ENCODE results near the gene MAGEA2. TPM values are rescaled to one million over a fixed set of nuclear protein-coding genes. Genes with fewer than 3 reads are reported as not detected.
"Not testable (repeated sequence)": the region's sequence is repeated elsewhere in the genome, so short reads cannot be mapped to it uniquely, and the experiment has no call there.

MAGEA2 gene, protein sequence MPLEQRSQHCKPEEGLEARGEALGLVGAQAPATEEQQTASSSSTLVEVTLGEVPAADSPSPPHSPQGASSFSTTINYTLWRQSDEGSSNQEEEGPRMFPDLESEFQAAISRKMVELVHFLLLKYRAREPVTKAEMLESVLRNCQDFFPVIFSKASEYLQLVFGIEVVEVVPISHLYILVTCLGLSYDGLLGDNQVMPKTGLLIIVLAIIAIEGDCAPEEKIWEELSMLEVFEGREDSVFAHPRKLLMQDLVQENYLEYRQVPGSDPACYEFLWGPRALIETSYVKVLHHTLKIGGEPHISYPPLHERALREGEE
- not detected for total RNA-seq

DNA sequence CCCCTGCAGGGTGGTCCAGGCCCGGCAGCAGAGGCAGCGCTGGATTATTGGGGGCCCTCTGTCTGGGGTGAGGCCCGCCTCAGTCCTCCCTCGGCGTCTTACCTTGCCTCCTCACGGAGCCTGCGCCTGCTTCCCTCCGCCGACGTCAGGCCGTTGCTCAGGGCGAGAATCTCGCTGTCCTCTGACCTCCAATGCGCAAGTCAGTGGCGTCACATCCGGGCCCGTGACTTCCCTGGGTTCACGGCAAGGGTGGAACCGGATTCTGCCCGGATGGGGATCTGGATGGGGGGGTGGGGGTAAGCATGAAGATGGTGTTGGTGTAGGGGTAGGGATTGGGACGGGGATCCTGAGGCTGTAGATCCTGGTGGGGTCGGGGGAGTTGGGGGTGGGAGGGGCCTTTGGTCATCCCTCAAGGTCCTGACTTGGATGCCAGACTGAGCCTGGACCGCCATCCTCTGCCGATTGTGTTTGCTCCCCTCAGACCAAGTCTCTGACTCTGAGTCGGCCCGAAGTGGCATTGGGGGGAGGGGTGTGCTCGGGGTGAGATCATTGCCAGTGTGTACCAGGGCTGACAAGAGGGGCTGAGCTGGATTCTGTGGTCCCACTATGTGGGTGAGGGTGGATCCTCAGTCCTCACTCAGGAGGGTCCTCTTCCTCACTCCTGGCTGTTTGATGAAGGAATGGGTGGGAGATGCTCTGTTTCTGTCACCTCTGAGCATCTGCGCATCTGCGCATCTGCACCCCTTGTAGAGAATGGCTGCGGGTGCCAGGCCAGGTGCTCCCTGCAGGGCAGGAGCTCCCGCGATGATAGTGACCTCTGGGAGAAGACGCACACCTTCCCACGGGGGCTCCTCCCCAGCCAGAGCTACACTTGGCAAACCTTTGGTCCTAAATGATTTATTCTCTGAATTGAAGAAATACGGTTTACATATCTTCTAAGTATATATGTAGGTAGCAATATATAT lies at the start of gene MAGEA2:
Gene MAGEA2, minus strand, starts transcription at position 157 of the 965 bp plus-strand sequence. CDS start 2,479 bp downstream, outside the sequence.
- H3K36me3 Mint-ChIP-seq (ENCODE audit: low read depth); ATAC-seq; POLR2A ChIA-PET; H3K9me3 Mint-ChIP-seq (ENCODE audit: insufficient read depth); H3K4me3 Mint-ChIP-seq; DNase-seq; H3K4me1 Mint-ChIP-seq (ENCODE audit: low read depth); H3K27ac Mint-ChIP-seq; H3K27me3 Mint-ChIP-seq (ENCODE audit: low read depth); CTCF ChIA-PET: not testable (repeated sequence)

DNA sequence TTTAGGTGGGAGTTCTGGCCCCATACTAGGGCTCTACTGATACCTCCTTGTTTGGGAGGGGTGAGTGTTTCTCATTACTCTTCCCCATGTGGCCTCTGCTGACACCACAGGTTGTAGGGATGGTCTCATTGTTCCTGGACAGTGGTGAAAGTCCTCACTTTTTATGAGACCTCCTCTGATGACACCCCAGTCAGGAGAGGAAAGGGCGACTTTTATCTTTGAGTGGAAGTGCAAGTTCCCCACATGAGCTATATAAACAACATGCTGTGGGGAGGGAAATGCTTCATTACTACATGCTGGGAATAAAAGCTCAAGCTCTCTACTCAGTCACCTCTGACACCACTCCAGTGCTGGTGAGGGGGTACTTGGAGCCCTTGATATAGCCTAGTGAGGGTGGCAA lies 45.3 kb upstream of the MAGEA2 start:
- H3K4me1 Mint-ChIP-seq (ENCODE audit: low read depth), result no peaks in the 10 kb centered on the region
- H3K4me3 Mint-ChIP-seq, result no peak overlapping the region
- H3K27me3 Mint-ChIP-seq (ENCODE audit: low read depth), result peaks cover 14% of the 10 kb centered on the region
- ChIA-PET CTCF (no interaction called here), POLR2A (interaction anchor here (0.6 kb wide), 1 partner anchor 13 kb away, joined by 3 read pairs; no protein-coding TSS in a partner anchor)
- ATAC-seq (no peak), DNase-seq (no peak)
- no peak overlapping the region for H3K27ac Mint-ChIP-seq
- no peaks in the 10 kb centered on the region for H3K9me3 Mint-ChIP-seq (ENCODE audit: insufficient read depth)
- no peaks in the 10 kb centered on the region for H3K36me3 Mint-ChIP-seq (ENCODE audit: low read depth)

- H3K27ac Mint-ChIP-seq; CTCF ChIA-PET; H3K4me1 Mint-ChIP-seq (ENCODE audit: low read depth); DNase-seq; H3K27me3 Mint-ChIP-seq (ENCODE audit: low read depth); H3K36me3 Mint-ChIP-seq (ENCODE audit: low read depth); H3K9me3 Mint-ChIP-seq (ENCODE audit: insufficient read depth); ATAC-seq; H3K4me3 Mint-ChIP-seq; POLR2A ChIA-PET: not testable (repeated sequence)
These were observed 33.4 kb upstream of the MAGEA2 start for GRCh38 chrX:152787062-152787461.

DNA sequence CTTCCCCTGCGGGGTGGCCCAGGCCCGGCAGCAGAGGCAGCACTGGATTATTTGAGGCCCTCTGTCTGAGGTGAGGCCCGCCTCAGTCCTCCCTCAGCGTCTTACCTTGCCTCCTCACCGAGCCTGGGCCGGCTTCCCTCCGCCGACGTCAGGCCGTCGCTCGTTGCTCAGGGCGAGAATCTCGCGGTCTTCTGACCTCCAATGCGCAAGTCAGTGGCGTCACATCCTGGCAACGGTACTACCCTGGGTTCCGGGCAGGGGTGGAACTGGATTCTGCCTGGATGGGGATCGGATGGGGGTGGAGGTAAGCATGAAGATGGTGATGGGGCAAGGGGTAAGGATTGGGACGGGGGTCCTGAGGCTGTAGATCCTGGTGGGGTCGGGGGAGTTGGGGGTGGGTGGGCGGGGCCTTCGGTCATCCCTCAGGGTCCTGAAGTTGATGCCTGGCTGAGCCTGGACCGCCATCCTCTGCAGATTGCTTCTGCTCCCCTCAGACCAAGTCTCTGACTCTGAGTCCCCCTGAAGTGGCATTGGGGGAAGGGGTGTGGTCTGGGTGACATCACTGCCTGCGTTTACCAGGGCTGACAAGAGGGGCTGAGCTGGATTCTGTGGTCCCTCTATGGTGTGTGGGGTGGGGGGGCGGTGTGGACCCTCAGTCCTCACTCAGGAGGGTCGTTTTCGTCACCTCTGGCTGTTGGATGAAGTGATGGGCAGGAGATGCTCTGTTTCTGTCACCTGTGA lies 16.1 kb upstream of the MAGEA2 start, which contains the start of gene MAGEA6:
Gene MAGEA6, minus strand, starts transcription at position 141 of the 741 bp plus-strand sequence. CDS start 2,039 bp downstream, outside the sequence.
- H3K36me3 Mint-ChIP-seq (ENCODE audit: low read depth); H3K4me3 Mint-ChIP-seq; H3K9me3 Mint-ChIP-seq (ENCODE audit: insufficient read depth); CTCF ChIA-PET; ATAC-seq; H3K27ac Mint-ChIP-seq; H3K4me1 Mint-ChIP-seq (ENCODE audit: low read depth); DNase-seq; POLR2A ChIA-PET; H3K27me3 Mint-ChIP-seq (ENCODE audit: low read depth): not testable (repeated sequence)

DNA sequence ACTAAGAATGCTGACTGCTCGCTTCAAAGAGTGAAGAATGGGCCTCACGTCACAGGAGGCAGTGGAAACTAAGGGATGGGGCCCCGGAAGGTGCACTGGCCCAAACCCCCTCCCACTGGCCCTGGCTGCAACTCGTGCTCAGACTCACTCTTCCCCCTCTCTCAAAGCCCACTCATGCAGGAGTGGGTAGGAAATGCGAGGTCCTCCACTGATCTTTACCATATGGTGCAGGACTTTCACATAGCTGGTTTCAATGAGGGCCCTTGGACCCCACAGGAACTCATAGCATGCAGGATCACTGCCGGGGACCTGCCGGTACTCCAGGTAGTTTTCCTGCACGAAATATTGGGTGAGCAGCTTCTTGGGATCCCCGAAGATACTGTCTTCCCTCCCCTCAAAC lies 12.9 kb upstream of the MAGEA2 start:
- H3K4me3 Mint-ChIP-seq; H3K27ac Mint-ChIP-seq; DNase-seq; H3K27me3 Mint-ChIP-seq (ENCODE audit: low read depth); POLR2A ChIA-PET; H3K4me1 Mint-ChIP-seq (ENCODE audit: low read depth); CTCF ChIA-PET; H3K9me3 Mint-ChIP-seq (ENCODE audit: insufficient read depth); ATAC-seq; H3K36me3 Mint-ChIP-seq (ENCODE audit: low read depth): not testable (repeated sequence)

DNA sequence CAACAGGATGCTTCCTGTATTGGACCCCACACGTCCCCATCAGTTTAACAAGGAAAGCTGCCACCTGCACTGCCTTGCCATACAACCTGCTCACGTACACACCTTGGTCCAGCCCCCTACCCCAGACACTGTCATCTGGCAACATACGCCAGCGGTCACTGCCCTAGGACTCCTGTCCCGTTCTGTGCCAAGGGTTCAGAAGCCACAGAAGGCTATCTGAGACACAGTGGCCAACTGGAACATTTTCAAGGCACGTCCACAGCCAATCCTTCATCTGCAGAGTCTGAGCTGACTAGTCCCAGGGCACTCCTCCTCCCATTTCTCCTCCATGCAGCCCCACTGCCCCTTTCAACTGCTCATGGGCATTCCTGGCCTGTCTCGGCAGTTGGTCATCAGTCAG lies 7.9 kb upstream of the MAGEA2 start:
- ATAC-seq; CTCF ChIA-PET; H3K27me3 Mint-ChIP-seq (ENCODE audit: low read depth); H3K4me1 Mint-ChIP-seq (ENCODE audit: low read depth); H3K4me3 Mint-ChIP-seq; H3K36me3 Mint-ChIP-seq (ENCODE audit: low read depth); H3K9me3 Mint-ChIP-seq (ENCODE audit: insufficient read depth); DNase-seq; POLR2A ChIA-PET; H3K27ac Mint-ChIP-seq: not testable (repeated sequence)

DNA sequence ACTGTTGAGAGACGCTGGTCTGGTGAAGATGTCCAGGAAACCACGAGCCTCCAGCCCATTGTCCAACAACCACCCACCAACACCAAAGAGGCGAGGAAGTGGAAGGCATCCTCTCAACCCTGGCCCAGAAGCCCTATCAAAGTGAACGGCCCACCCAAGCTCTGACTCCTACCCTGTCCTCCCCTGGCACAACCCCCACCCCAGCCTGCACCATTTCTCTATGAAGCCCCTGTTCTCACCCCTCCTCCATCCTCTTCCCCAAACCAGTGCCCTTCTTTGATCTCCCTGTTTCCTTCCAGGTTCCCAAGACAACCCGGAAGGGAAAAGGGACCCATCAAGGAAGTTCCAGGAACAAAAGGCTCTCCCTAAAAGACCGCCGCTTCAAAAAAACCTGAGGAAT lies 5.9 kb upstream of the MAGEA2 start:
- H3K27me3 Mint-ChIP-seq (ENCODE audit: low read depth); H3K27ac Mint-ChIP-seq; H3K4me3 Mint-ChIP-seq; H3K9me3 Mint-ChIP-seq (ENCODE audit: insufficient read depth); POLR2A ChIA-PET; H3K36me3 Mint-ChIP-seq (ENCODE audit: low read depth); DNase-seq; H3K4me1 Mint-ChIP-seq (ENCODE audit: low read depth); ATAC-seq; CTCF ChIA-PET: not testable (repeated sequence)

- H3K4me1 Mint-ChIP-seq (ENCODE audit: low read depth); ATAC-seq; H3K27me3 Mint-ChIP-seq (ENCODE audit: low read depth); H3K27ac Mint-ChIP-seq; H3K36me3 Mint-ChIP-seq (ENCODE audit: low read depth); H3K4me3 Mint-ChIP-seq; H3K9me3 Mint-ChIP-seq (ENCODE audit: insufficient read depth); DNase-seq; POLR2A ChIA-PET; CTCF ChIA-PET: not testable (repeated sequence)
These were observed 5.3 kb upstream of the MAGEA2 start, which contains the start of gene CSAG3 for GRCh38 chrX:152758918-152759317. CSAG3 (plus strand) TSS chrX:152759218.

GRCh38 chrX:152754871-152755270 lies 1.2 kb upstream of the MAGEA2 start:
- H3K27me3 Mint-ChIP-seq (ENCODE audit: low read depth); DNase-seq; H3K4me3 Mint-ChIP-seq; POLR2A ChIA-PET; CTCF ChIA-PET; H3K9me3 Mint-ChIP-seq (ENCODE audit: insufficient read depth); H3K4me1 Mint-ChIP-seq (ENCODE audit: low read depth); H3K27ac Mint-ChIP-seq; H3K36me3 Mint-ChIP-seq (ENCODE audit: low read depth); ATAC-seq: not testable (repeated sequence)

GRCh38 chrX:152738560-152738959 lies 15.1 kb downstream of the MAGEA2 start:
- no peak for DNase-seq
- ChIA-PET POLR2A (no interaction called here), CTCF (no interaction called here)
- Mint-ChIP-seq H3K36me3 (ENCODE audit: low read depth) (no peaks in the 10 kb centered on the region), H3K27ac (no peak overlapping the region), H3K27me3 (ENCODE audit: low read depth) (no peaks in the 10 kb centered on the region), H3K4me3 (no peak overlapping the region), H3K9me3 (ENCODE audit: insufficient read depth) (no peaks in the 10 kb centered on the region), H3K4me1 (ENCODE audit: low read depth) (no peaks in the 10 kb centered on the region)
- ATAC-seq, result no peak

DNA sequence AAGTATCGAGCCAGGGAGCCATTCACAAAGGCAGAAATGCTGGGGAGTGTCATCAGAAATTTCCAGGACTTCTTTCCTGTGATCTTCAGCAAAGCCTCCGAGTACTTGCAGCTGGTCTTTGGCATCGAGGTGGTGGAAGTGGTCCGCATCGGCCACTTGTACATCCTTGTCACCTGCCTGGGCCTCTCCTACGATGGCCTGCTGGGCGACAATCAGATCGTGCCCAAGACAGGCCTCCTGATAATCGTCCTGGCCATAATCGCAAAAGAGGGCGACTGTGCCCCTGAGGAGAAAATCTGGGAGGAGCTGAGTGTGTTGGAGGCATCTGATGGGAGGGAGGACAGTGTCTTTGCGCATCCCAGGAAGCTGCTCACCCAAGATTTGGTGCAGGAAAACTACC lies 17.1 kb downstream of the MAGEA2 start:
- H3K4me3 Mint-ChIP-seq; DNase-seq; CTCF ChIA-PET; H3K27ac Mint-ChIP-seq; H3K9me3 Mint-ChIP-seq (ENCODE audit: insufficient read depth); H3K27me3 Mint-ChIP-seq (ENCODE audit: low read depth); H3K36me3 Mint-ChIP-seq (ENCODE audit: low read depth); ATAC-seq; H3K4me1 Mint-ChIP-seq (ENCODE audit: low read depth); POLR2A ChIA-PET: not testable (repeated sequence)

Measured in activated CD8-positive, alpha-beta T cell treated with anti-CD3 and anti-CD28 coated beads, Interleukin-2, amount 10 ng/mL, durations not matched to agents 7 days and 5 days (primary cell).